GM19395 (cell line): ENCODE data around the gene NISCH.

Experiments used
- ATAC-seq: cut with Tn5 transposase; IDR thresholded peaks from one replicate; pipeline ENCODE4 v1.9.1; 2021; ENCODE audit warnings: mild to moderate bottlenecking, moderate library complexity; ENCODE audit not compliant: unreplicated experiment

Gene NISCH

GRCh38 chr3:52435246-52436101, 19.9 kb upstream of the NISCH start:
- ATAC-seq = no peak

GRCh38 chr3:52436500-52437149, 18.8 kb upstream of the NISCH start:
- ATAC-seq = no peak

- no peak for ATAC-seq
Measured at GRCh38 chr3:52437326-52438103, 17.9 kb upstream of the NISCH start.

- no peak for ATAC-seq
Measured at GRCh38 chr3:52438104-52438376, 17.4 kb upstream of the NISCH start.

- ATAC-seq = no peak
Measured at GRCh38 chr3:52438579-52439425, 16.6 kb upstream of the NISCH start.

- no peak for ATAC-seq
Measured at GRCh38 chr3:52439426-52440248, 15.8 kb upstream of the NISCH start.

GRCh38 chr3:52440249-52440551, 15.2 kb upstream of the NISCH start:
- no peak for ATAC-seq

GRCh38 chr3:52440671-52441070, 14.7 kb upstream of the NISCH start:
- no peak for ATAC-seq

GRCh38 chr3:52441091-52441771, 14.2 kb upstream of the NISCH start:
- no peak for ATAC-seq

GRCh38 chr3:52441772-52442332, 13.6 kb upstream of the NISCH start:
- no peak for ATAC-seq

GRCh38 chr3:52442409-52443267, 12.8 kb upstream of the NISCH start:
- ATAC-seq = no peak

GRCh38 chr3:52443268-52443610, 12.2 kb upstream of the NISCH start:
- no peak for ATAC-seq

GRCh38 chr3:52443791-52444687, 11.4 kb upstream of the NISCH start:
- ATAC-seq = no peak

GRCh38 chr3:52444860-52445793, 10.3 kb upstream of the NISCH start, which contains the start of gene SEMA3G:
Gene SEMA3G, minus strand, starts transcription at chr3:52445103. Its CDS starts 76 bp downstream, at chr3:52445027.
- peak; percentile 78 for ATAC-seq

- ATAC-seq = no peak
Measured at GRCh38 chr3:52446042-52446441, 9.4 kb upstream of the NISCH start.
